Caco-2 (cell line): ENCODE results near the gene KLHL30. TPM values are rescaled to one million over a fixed set of nuclear protein-coding genes. Genes with fewer than 3 reads are reported as not detected.

Source experiments
- BruUV-seq: library from RNA; stranded (reverse); fragments of 400-500 nt; replicated peaks from 2 replicates; lab custom pipeline; 2021; lab: Mats Ljungman, UMichigan
- CTCF ChIA-PET: fragments of 300-600 bp; sonication (Branson Sonifier 250); formaldehyde crosslinking; loops from one replicate; lab custom pipeline; 2022; ENCODE audit warnings: antibody characterized with exemption; lab: Charles Lee
- POLR2A ChIA-PET: fragments of 300-600 bp; sonication (Branson Sonifier 250); formaldehyde crosslinking; loops from one replicate; lab custom pipeline; 2022; ENCODE audit warnings: antibody characterized with exemption; lab: Charles Lee
- DNase-seq, 2 experiments: peaks; one replicate each; pipeline versions ENCODE4 v3.0.0 to v3.0.0-alpha.2; 2020 to 2022
- H3K27me3 ChIP-seq: replicated peaks from 2 replicates; pipeline ENCODE4 v1.6.0; 2011; ENCODE audit warnings: low read length; ENCODE audit not compliant: control insufficient read depth, insufficient read depth
- H3K36me3 ChIP-seq: 2 replicates; pipeline ENCODE4 v1.5.1; 2011; ENCODE audit warnings: low read length; ENCODE audit not compliant: control insufficient read depth, insufficient read depth
- H3K4me1 ChIP-seq: fragments of 250-450 bp; sonication (Bioruptor Pico); 2 replicates; pipeline ENCODE4 v1.5.1; 2020; ENCODE audit warnings: mild to moderate bottlenecking
- H3K4me3 ChIP-seq: 2 replicates; pipeline ENCODE4 v1.5.1; 2011; ENCODE audit warnings: low read depth, mild to moderate bottlenecking, control low read depth, low read length
- H3K9me3 ChIP-seq: fragments of 250-450 bp; sonication (Bioruptor Pico); 2 replicates; pipeline ENCODE4 v1.5.1; 2020; ENCODE audit warnings: mild to moderate bottlenecking, moderate library complexity
- H3K27ac Mint-ChIP-seq: one replicate; pipeline ENCODE4 v1.8.0; 2022; ENCODE audit warnings: mixed read lengths; ENCODE audit not compliant: unreplicated experiment
- H3K27me3 Mint-ChIP-seq: one replicate; pipeline ENCODE4 v1.8.0; 2022; ENCODE audit warnings: mixed read lengths; ENCODE audit not compliant: insufficient read depth, unreplicated experiment
- H3K36me3 Mint-ChIP-seq: one replicate; pipeline ENCODE4 v1.8.0; 2022; ENCODE audit warnings: mild to moderate bottlenecking, mixed read lengths; ENCODE audit not compliant: insufficient read depth, unreplicated experiment
- H3K4me1 Mint-ChIP-seq: one replicate; pipeline ENCODE4 v1.8.0; 2022; ENCODE audit warnings: low read depth, mixed read lengths; ENCODE audit not compliant: unreplicated experiment
- H3K4me3 Mint-ChIP-seq: one replicate; pipeline ENCODE4 v1.8.0; 2022; ENCODE audit warnings: mild to moderate bottlenecking, moderate library complexity, mixed read lengths; ENCODE audit not compliant: unreplicated experiment
- H3K9me3 Mint-ChIP-seq: one replicate; pipeline ENCODE4 v1.8.0; 2022; ENCODE audit warnings: mixed read lengths; ENCODE audit not compliant: unreplicated experiment
- CTCF ChIP-seq, 2 experiments: fragments of 200-600 bp in 1 of 2; IDR thresholded peaks; 1 replicate in 1 of 2; 2 replicates in 1 of 2; pipeline versions ENCODE4 v1.5.1 to v1.8.0; 2011 to 2022; ENCODE audit warnings: antibody characterized with exemption in 1 of 2, control low read depth in 1 of 2, inconsistent platforms in 1 of 2, low read depth in 1 of 2, low read length in 1 of 2, mild to moderate bottlenecking in 1 of 2, moderate library complexity in 1 of 2; ENCODE audit not compliant: insufficient read depth in 1 of 2, severe bottlenecking in 1 of 2, unreplicated experiment in 1 of 2
- intact Hi-C: fragments of 100-400 bp; cut with micrococcal nuclease; formaldehyde crosslinking; loops from one replicate; pipeline ENCODE4 v1.10.0; 2022; ENCODE audit not compliant: unreplicated experiment
- total RNA-seq: library from RNA; stranded (reverse); gene quantifications from 2 replicates; pipeline ENCODE4 v1.2.3, GENCODE V29; 2022

Gene KLHL30
- total RNA-seq, 1 experiment from 2014 or later: 0.36 TPM

DNA sequence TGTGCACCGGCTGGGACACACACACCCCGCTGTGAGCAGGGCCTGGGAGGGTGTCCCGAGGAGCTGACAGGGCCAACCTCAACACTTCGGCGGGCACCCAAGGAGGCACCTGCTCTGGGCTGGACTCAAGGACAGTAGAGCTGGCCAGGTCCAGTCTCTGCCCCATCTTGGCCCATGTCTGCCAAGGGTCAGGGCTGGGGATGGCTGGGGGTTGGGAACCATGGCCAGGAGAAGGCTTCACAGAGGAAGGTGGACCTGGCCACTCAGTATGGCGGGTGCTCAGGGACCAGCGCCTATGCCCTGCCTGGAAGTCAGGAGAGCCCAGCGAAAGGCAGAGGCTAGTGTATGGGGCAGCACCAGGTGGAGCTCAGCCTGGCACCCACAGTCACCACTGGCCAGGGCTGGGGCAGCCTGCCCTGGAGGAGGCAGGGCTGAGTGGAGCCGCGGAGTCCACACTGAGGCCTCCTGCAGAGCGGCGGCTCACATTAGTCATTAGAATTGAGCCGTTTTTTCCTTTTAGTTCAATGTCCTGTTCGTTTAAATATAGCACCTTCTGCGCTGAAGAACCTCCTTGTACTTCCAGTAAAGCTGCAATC lies 24.5 kb downstream of the KLHL30 start:
- Mint-ChIP-seq H3K9me3 (no peaks in the 10 kb centered on the region), H3K36me3 (no peaks in the 10 kb centered on the region), H3K4me3 (no peak overlapping the region), H3K27me3 (no peaks in the 10 kb centered on the region), H3K4me1 (no peaks in the 10 kb centered on the region), H3K27ac (no peak overlapping the region)
- no peaks in the 10 kb centered on the region for H3K36me3 ChIP-seq
- no peak overlapping the region for H3K4me3 ChIP-seq
- BruUV-seq: no TSS peak
- DNase-seq: no peak
- H3K9me3 ChIP-seq: no peaks in the 10 kb centered on the region
- TF ChIP-seq CTCF (IDR thresholded peaks at IDR 0.05; ENCODE audit: insufficient read depth in 1 of 2, low read depth in 1 of 2, low read length in 1 of 2, severe bottlenecking in 1 of 2, unreplicated experiment in 1 of 2): no peak
- POLR2A ChIA-PET: no interaction called here
- CTCF ChIA-PET: no interaction called here
- intact Hi-C loops: no loop called here
- H3K4me1 ChIP-seq: no peaks in the 10 kb centered on the region
- H3K27me3 ChIP-seq: no peaks in the 10 kb centered on the region

DNA sequence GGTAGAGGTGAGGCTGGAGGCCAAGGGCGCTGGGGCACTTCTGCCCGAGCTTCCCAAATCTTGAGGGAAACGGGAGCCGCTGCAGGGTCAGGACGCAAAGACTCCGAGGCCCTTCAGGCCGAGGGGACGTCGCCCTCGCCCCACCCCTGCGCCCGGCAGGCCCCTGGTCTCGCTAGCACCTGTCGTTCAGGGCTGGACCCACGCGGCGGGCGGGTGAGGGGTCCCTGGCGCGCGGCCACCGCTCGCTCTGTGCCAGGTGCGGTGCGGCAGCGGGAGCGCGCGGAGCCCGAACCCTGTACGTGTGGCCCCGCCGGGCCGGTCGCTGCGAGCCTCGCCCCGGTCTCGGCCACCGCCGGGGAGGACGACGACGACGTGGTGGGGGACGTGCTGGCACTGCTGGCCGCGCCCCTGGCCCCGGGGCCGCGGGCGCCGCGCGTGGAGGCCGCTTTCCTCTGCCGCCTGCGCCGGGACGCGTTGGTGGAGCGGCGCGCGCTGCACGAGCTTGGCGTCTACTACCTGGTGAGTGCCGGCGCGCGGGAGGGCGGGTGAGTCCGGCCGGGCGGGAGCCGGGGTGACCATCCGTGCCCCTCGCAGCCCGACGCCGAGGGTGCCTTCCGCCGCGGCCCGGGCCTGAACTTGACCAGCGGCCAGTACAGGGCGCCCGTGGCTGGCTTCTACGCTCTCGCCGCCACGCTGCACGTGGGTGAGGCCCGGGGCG lies 25.2 kb downstream of the KLHL30 start:
- no peaks in the 10 kb centered on the region for H3K36me3 Mint-ChIP-seq
- no peak for TF ChIP-seq CTCF (IDR thresholded peaks at IDR 0.05; ENCODE audit: insufficient read depth in 1 of 2, low read depth in 1 of 2, low read length in 1 of 2, severe bottlenecking in 1 of 2, unreplicated experiment in 1 of 2)
- Histone ChIP-seq H3K36me3 (no peaks in the 10 kb centered on the region), H3K9me3 (no peaks in the 10 kb centered on the region), H3K4me3 (no peak overlapping the region), H3K4me1 (no peaks in the 10 kb centered on the region), H3K27me3 (no peaks in the 10 kb centered on the region)
- no peak overlapping the region for H3K27ac Mint-ChIP-seq
- no peak for DNase-seq
- H3K4me3 Mint-ChIP-seq: no peak overlapping the region
- no peaks in the 10 kb centered on the region for H3K9me3 Mint-ChIP-seq
- H3K4me1 Mint-ChIP-seq: no peaks in the 10 kb centered on the region
- BruUV-seq: no TSS peak
- POLR2A ChIA-PET: no interaction called here
- no peaks in the 10 kb centered on the region for H3K27me3 Mint-ChIP-seq
- intact Hi-C loops: no loop called here
- CTCF ChIA-PET: interaction anchor here (0.6 kb wide), 1 partner anchor 247 kb away, joined by 6 read pairs; no protein-coding TSS in a partner anchor

GRCh38 chr2:238164906-238165287 lies 26.4 kb downstream of the KLHL30 start:
- TF ChIP-seq CTCF (IDR thresholded peaks at IDR 0.05; ENCODE audit: insufficient read depth in 1 of 2, low read depth in 1 of 2, low read length in 1 of 2, severe bottlenecking in 1 of 2, unreplicated experiment in 1 of 2): no peak
- DNase-seq: no peak
- Histone ChIP-seq H3K9me3 (no peaks in the 10 kb centered on the region), H3K27me3 (no peaks in the 10 kb centered on the region), H3K4me1 (no peaks in the 10 kb centered on the region), H3K36me3 (no peaks in the 10 kb centered on the region), H3K4me3 (no peak overlapping the region)
- H3K27ac Mint-ChIP-seq: no peak overlapping the region
- ChIA-PET CTCF (no interaction called here), POLR2A (no interaction called here)
- intact Hi-C loops: no loop called here
- no peak overlapping the region for H3K4me3 Mint-ChIP-seq
- H3K4me1 Mint-ChIP-seq: no peaks in the 10 kb centered on the region
- BruUV-seq: no TSS peak
- no peaks in the 10 kb centered on the region for H3K9me3 Mint-ChIP-seq
- H3K27me3 Mint-ChIP-seq: no peaks in the 10 kb centered on the region
- H3K36me3 Mint-ChIP-seq: no peaks in the 10 kb centered on the region
